CD4-positive, alpha-beta T cell (primary cell): ENCODE results near the gene PPP1R17. TPM values are rescaled to one million over a fixed set of nuclear protein-coding genes. Genes with fewer than 3 reads are reported as not detected.

Source experiments
- ATAC-seq: fragments of 200-7000 bp; cut with Tn5 transposase; one replicate; pipeline ENCODE4 v1.10.0; 2022; ENCODE audit warnings: mild to moderate bottlenecking; ENCODE audit not compliant: poor library complexity
- CTCF ChIA-PET: fragments of 350-600 bp; sonication (Branson Sonifier 250); formaldehyde crosslinking; loops from one replicate; lab custom pipeline; 2021; ENCODE audit warnings: antibody characterized with exemption, inconsistent platforms; lab: Charles Lee
- POLR2A ChIA-PET: fragments of 350-600 bp; sonication (Branson Sonifier 250); formaldehyde crosslinking; loops from one replicate; lab custom pipeline; 2021; ENCODE audit warnings: antibody characterized with exemption, inconsistent platforms; lab: Charles Lee
- DNase-seq, 14 experiments: peaks; one replicate each; pipeline ENCODE4 v3.0.0-alpha.2; 2013 to 2020; ENCODE audit warnings: mixed read lengths in 2 of 14
- H3K27ac ChIP-seq, 2 donors: one replicate each; pipeline versions ENCODE4 v1.5.1 to v1.7.0; 2013; ENCODE audit warnings: low read length in 2 of 2, low read depth in 1 of 2, mild to moderate bottlenecking in 1 of 2
- H3K27me3 ChIP-seq, 2 experiments: 1 replicate in 1 of 2; 2 replicates in 1 of 2; pipeline versions ENCODE4 v1.6.1 to v1.7.0; 2013; ENCODE audit warnings: low read length in 2 of 2, control low read depth in 1 of 2, mild to moderate bottlenecking in 1 of 2, moderate library complexity in 1 of 2; ENCODE audit not compliant: insufficient read depth in 2 of 2, control insufficient read depth in 1 of 2
- H3K36me3 ChIP-seq: one replicate; pipeline ENCODE4 v1.6.1; 2013; ENCODE audit warnings: low read length, control low read depth; ENCODE audit not compliant: insufficient read depth
- H3K4me1 ChIP-seq: one replicate; pipeline ENCODE4 v1.6.1; 2013; ENCODE audit warnings: low read length, control low read depth; ENCODE audit not compliant: insufficient read depth
- H3K4me3 ChIP-seq: one replicate; pipeline ENCODE4 v1.5.1; 2013; ENCODE audit warnings: mild to moderate bottlenecking, low read length, moderate library complexity
- H3K9me3 ChIP-seq, 2 experiments: 1 replicate in 1 of 2; 2 replicates in 1 of 2; pipeline versions ENCODE4 v1.6.1 to v1.7.0; 2013; ENCODE audit warnings: low read length in 2 of 2, mild to moderate bottlenecking in 2 of 2, control low read depth in 1 of 2, moderate library complexity in 1 of 2; ENCODE audit not compliant: control insufficient read depth in 1 of 2, insufficient read depth in 1 of 2
- H3K27ac Mint-ChIP-seq: one replicate; pipeline ENCODE4 v1.8.0; 2020; ENCODE audit warnings: mixed read lengths
- H3K27me3 Mint-ChIP-seq: one replicate; pipeline ENCODE4 v1.8.0; 2021; ENCODE audit warnings: mixed read lengths
- H3K36me3 Mint-ChIP-seq: one replicate; pipeline ENCODE4 v1.8.0; 2021; ENCODE audit warnings: low read depth, mixed read lengths
- H3K4me1 Mint-ChIP-seq: one replicate; pipeline ENCODE4 v1.8.0; 2021; ENCODE audit warnings: low read depth, mixed read lengths
- H3K4me3 Mint-ChIP-seq: one replicate; pipeline ENCODE4 v1.8.0; 2020; ENCODE audit warnings: mild to moderate bottlenecking, mixed read lengths
- H3K9me3 Mint-ChIP-seq: one replicate; pipeline ENCODE4 v1.8.0; 2020; ENCODE audit warnings: mixed read lengths
- CTCF ChIP-seq: fragments of 200-600 bp; IDR thresholded peaks from one replicate; pipeline ENCODE4 v1.8.0; 2022; ENCODE audit warnings: antibody characterized with exemption, mild to moderate bottlenecking
- intact Hi-C, 2 experiments: fragments of 100-400 bp; cut with DNase I in 1 of 2; cut with micrococcal nuclease in 1 of 2; formaldehyde crosslinking; loops; one replicate each; pipeline versions ENCODE4 v1.15.1 to v1.9.0; 2023 to 2025; cut with DNase I, micrococcal nuclease
- polyA plus RNA-seq, 2 donors: library from polyadenylated mRNA; unstranded; fragments of 120-200 nt; gene quantifications; one replicate each; pipeline ENCODE4 v1.2.1, GENCODE V29; 2013
- total RNA-seq, 174 experiments: library from RNA in 2 of 174; stranded (reverse) in 2 of 174; gene quantifications; one replicate each; pipeline ENCODE4 v1.2.3 and lab custom pipeline; 2021 to 2026

The PPP1R17 gene
- total RNA-seq: not detected
- polyA plus RNA-seq (2013, experiment 1 of 2): 0.04 TPM
- polyA plus RNA-seq (2013, experiment 2 of 2): not detected
- 0 to 0.13 (median 0) reads per million in 172 experiments for total RNA-seq (lab: John Stamatoyannopoulos, UW)

DNA sequence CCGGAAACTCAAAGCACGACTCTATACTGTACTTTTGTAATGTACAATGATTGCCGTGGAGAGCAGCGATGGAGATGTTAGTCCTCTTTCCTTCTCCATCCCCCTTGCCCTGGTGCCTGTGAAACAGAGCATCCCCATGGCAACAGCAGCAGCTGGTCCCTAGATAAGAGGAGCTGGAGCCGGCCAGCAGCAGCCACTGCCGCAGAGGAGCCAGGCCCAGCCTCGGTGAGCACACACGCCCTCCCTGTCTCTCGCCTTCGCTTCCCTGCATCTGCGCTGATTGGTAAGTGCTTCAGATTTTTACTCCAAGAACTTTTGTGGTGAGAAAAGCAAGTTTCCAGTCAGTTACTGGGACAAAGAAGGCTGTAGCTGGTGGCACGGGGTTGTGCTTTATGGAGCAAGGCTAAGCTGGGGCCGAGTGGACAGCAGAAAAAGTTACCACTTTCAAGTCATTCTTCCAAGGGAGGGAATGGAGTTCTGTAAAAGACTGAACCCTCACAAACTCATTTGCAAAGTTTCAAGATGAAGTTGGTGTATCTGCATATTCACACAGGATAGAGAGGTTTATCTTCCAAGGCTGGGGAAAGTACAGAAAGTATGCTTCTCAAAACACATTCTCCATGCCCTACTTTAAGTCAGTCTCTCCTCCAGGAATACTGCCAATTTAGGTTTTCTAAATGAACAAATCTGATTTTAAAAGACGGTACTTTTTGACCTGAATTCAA lies at the start of gene PPP1R17:
Gene PPP1R17, plus strand, starts transcription at position 192 of the 725 bp plus-strand sequence. CDS start 5,227 bp downstream, outside the sequence.
- H3K27me3 Mint-ChIP-seq: no peaks in the 10 kb centered on the region
- H3K4me1 Mint-ChIP-seq: no peaks in the 10 kb centered on the region
- H3K36me3 ChIP-seq: no peaks in the 10 kb centered on the region
- H3K9me3 ChIP-seq: peaks cover 0 to 5% of the 10 kb centered on the region in 2 experiments
- H3K4me3 ChIP-seq: no peak within 1 kb of the TSS
- intact Hi-C loops: no loop called here
- H3K27ac ChIP-seq: no peak within 1 kb of the TSS
- ChIA-PET POLR2A (no interaction called here), CTCF (no interaction called here)
- no peaks in the 10 kb centered on the region for H3K36me3 Mint-ChIP-seq
- no peaks in the 10 kb centered on the region for H3K4me1 ChIP-seq
- no peak within 1 kb of the TSS for H3K4me3 Mint-ChIP-seq
- H3K27ac Mint-ChIP-seq: no peak within 1 kb of the TSS
- H3K27me3 ChIP-seq: no peaks in the 10 kb centered on the region
- TF ChIP-seq CTCF: no peak
- DNase-seq: no peak
- no peaks in the 10 kb centered on the region for H3K9me3 Mint-ChIP-seq
- no peak for ATAC-seq

- no peak overlapping the region for H3K27ac ChIP-seq
- no peak for TF ChIP-seq CTCF
Measured at GRCh38 chr7:31640381-31640780, 46.6 kb upstream of the PPP1R17 start.

DNA sequence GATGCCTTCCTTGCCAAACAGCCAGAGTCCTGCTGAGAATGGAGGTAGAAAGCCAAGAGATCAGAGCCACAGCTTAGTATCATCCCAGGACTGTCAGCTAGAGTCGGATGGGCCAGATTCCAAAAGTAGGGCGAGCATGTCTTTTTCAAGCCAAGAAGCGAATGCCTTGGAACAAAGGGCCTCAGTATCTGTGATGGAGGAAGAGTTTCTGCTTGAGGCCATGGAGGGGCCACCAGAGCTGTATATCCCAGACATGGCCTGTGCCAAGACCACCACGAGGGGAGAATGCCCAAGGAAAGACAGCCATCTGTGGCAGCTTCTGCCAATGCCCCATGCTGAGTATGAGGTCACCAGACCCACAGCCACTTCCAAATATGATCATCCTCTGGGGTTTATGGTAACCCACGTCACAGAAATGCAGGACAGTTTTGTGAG lies 44.3 kb upstream of the PPP1R17 start:
- no peak overlapping the region for H3K27ac Mint-ChIP-seq
- POLR2A ChIA-PET: no interaction called here
- peaks cover 7% of the 10 kb centered on the region for H3K27me3 Mint-ChIP-seq
- Histone ChIP-seq H3K27ac (no peak overlapping the region), H3K9me3 (peaks cover 0 to 6% of the 10 kb centered on the region in 2 experiments), H3K4me3 (no peak overlapping the region), H3K4me1 (no peaks in the 10 kb centered on the region), H3K27me3 (no peaks in the 10 kb centered on the region), H3K36me3 (no peaks in the 10 kb centered on the region)
- CTCF ChIA-PET: no interaction called here
- no peaks in the 10 kb centered on the region for H3K36me3 Mint-ChIP-seq
- no peak overlapping the region for H3K4me3 Mint-ChIP-seq
- TF ChIP-seq CTCF: no peak
- ATAC-seq (no peak), DNase-seq (no peak)
- intact Hi-C loops: no loop called here
- no peaks in the 10 kb centered on the region for H3K9me3 Mint-ChIP-seq
- no peaks in the 10 kb centered on the region for H3K4me1 Mint-ChIP-seq

More at GRCh38 chr7:31640381-31640780, 46.6 kb upstream of the PPP1R17 start:
- H3K27me3 ChIP-seq: no peaks in the 10 kb centered on the region
- POLR2A ChIA-PET: no interaction called here
- H3K27ac Mint-ChIP-seq: no peak overlapping the region
- intact Hi-C loops: no loop called here
- H3K36me3 Mint-ChIP-seq: no peaks in the 10 kb centered on the region
- DNase-seq (peak in 1 of 14 experiments; percentile 9), ATAC-seq (no peak)
- H3K27me3 Mint-ChIP-seq: peaks cover 7% of the 10 kb centered on the region
- no peaks in the 10 kb centered on the region for H3K9me3 Mint-ChIP-seq
- H3K36me3 ChIP-seq: no peaks in the 10 kb centered on the region
- CTCF ChIA-PET: no interaction called here
- no peaks in the 10 kb centered on the region for H3K4me1 Mint-ChIP-seq
- H3K9me3 ChIP-seq: peaks cover 0 to 6% of the 10 kb centered on the region in 2 experiments
- H3K4me1 ChIP-seq: no peaks in the 10 kb centered on the region
- no peak overlapping the region for H3K4me3 Mint-ChIP-seq
- H3K4me3 ChIP-seq: no peak overlapping the region
